ENCODE results near the gene SFRP5.
A peak's percentile ranks its signal among the peaks of the same experiment; 100 is the strongest.

Gene SFRP5

GRCh38 chr10:97795886-97796285, 24.1 kb upstream of the SFRP5 start:
- Histone ChIP-seq H3K36me3 (ENCODE audit: control insufficient read depth, insufficient read depth, low read length) (no peaks in the 10 kb centered on the region), H3K27me3 (replicated peaks; ENCODE audit: control insufficient read depth, insufficient read depth, low read length) (no peaks in the 10 kb centered on the region), H3K4me3 (replicated peaks; ENCODE audit: low read depth, low read length) (no peak overlapping the region)
- TF ChIP-seq CTCF (IDR thresholded peaks at IDR 0.05; ENCODE audit: insufficient read depth, low read length, poor library complexity, severe bottlenecking) = no peak
- DNase-seq (ENCODE audit: extremely low read depth, insufficient read length) = no peak

- no peak for DNase-seq (ENCODE audit: extremely low read depth, insufficient read length)
- peak; percentile 97 for TF ChIP-seq CTCF (IDR thresholded peaks at IDR 0.05; ENCODE audit: insufficient read depth, low read length, poor library complexity, severe bottlenecking)
- Histone ChIP-seq H3K27me3 (replicated peaks; ENCODE audit: control insufficient read depth, insufficient read depth, low read length) (no peaks in the 10 kb centered on the region; the same call in 1 of the 2 replicates), H3K4me3 (replicated peaks; ENCODE audit: low read depth, low read length) (no peak overlapping the region), H3K36me3 (ENCODE audit: control insufficient read depth, insufficient read depth, low read length) (no peaks in the 10 kb centered on the region)
Measured at GRCh38 chr10:97791824-97792721, 20.3 kb upstream of the SFRP5 start.

- no peaks in the 10 kb centered on the region for H3K36me3 ChIP-seq (ENCODE audit: control insufficient read depth, insufficient read depth, low read length)
- no peak for TF ChIP-seq CTCF (IDR thresholded peaks at IDR 0.05; ENCODE audit: insufficient read depth, low read length, poor library complexity, severe bottlenecking)
- H3K4me3 ChIP-seq (replicated peaks; ENCODE audit: low read depth, low read length) = no peak overlapping the region
- DNase-seq (ENCODE audit: extremely low read depth, insufficient read length) = no peak
- H3K27me3 ChIP-seq (replicated peaks; ENCODE audit: control insufficient read depth, insufficient read depth, low read length) = no peaks in the 10 kb centered on the region; the same call in 1 of the 2 replicates
Measured at GRCh38 chr10:97789770-97790397, 18.1 kb upstream of the SFRP5 start.

- Histone ChIP-seq H3K36me3 (ENCODE audit: control insufficient read depth, insufficient read depth, low read length) (no peaks in the 10 kb centered on the region), H3K4me3 (replicated peaks; ENCODE audit: low read depth, low read length) (no peak overlapping the region), H3K27me3 (replicated peaks; ENCODE audit: control insufficient read depth, insufficient read depth, low read length) (no peaks in the 10 kb centered on the region; the same call in 1 of the 2 replicates)
- no peak for TF ChIP-seq CTCF (IDR thresholded peaks at IDR 0.05; ENCODE audit: insufficient read depth, low read length, poor library complexity, severe bottlenecking)
- DNase-seq (ENCODE audit: extremely low read depth, insufficient read length) = no peak
Measured at GRCh38 chr10:97788552-97789442, 17.0 kb upstream of the SFRP5 start.

GRCh38 chr10:97785731-97786130, 13.9 kb upstream of the SFRP5 start:
- TF ChIP-seq CTCF (IDR thresholded peaks at IDR 0.05; ENCODE audit: insufficient read depth, low read length, poor library complexity, severe bottlenecking) = no peak
- H3K27me3 ChIP-seq (replicated peaks; ENCODE audit: control insufficient read depth, insufficient read depth, low read length) = no peaks in the 10 kb centered on the region; the same call in none of the 2 replicates
- H3K4me3 ChIP-seq (replicated peaks; ENCODE audit: low read depth, low read length) = no peak overlapping the region
- DNase-seq (ENCODE audit: extremely low read depth, insufficient read length) = no peak
- H3K36me3 ChIP-seq (ENCODE audit: control insufficient read depth, insufficient read depth, low read length) = no peaks in the 10 kb centered on the region
